Measurements from ENCODE around the gene SEC22C. TPM values are rescaled to one million over a fixed set of nuclear protein-coding genes. Genes with fewer than 3 reads are reported as not detected.
A peak's percentile ranks its signal among the peaks of the same experiment; 100 is the strongest.

Gene SEC22C
- total and polyA plus RNA-seq, 2 of the 13 experiments (the other 11 are each of a cell fraction or from before 2014, with no cell fraction given) = 20.0 to 40.0 TPM

GRCh38 chr3:42600111-42600957 lies 18.6 kb upstream of the SEC22C start, which contains the start of gene NKTR (continued):
- TF ChIP-seq PCBP1 (IDR thresholded peaks at IDR 0.05; ENCODE audit: borderline replicate concordance, low read depth, low read length) (no peak), ZKSCAN1 (IDR thresholded peaks at IDR 0.05; ENCODE audit: low read length) (no peak), MXD4 (CRISPR knock-in tag; IDR thresholded peaks at IDR 0.05) (peak; percentile 76; the same call in 1 of the 2 replicates), NFATC3 (CRISPR knock-in tag; IDR thresholded peaks at IDR 0.05) (0 out of 2 replicates have a peak, but pooled peaks have one; percentile 49), HOXA9 (CRISPR knock-in tag; IDR thresholded peaks at IDR 0.05; ENCODE audit: borderline replicate concordance) (0 out of 2 replicates have a peak, but pooled peaks have one; percentile 52), DPF2 (CRISPR knock-in tag; IDR thresholded peaks at IDR 0.05; ENCODE audit: borderline replicate concordance, low read depth) (peak; percentile 50; the same call in 1 of the 2 replicates), IRF2 (CRISPR knock-in tag; IDR thresholded peaks at IDR 0.05) (peak; percentile 76), MTF2 (CRISPR knock-in tag; IDR thresholded peaks at IDR 0.05; ENCODE audit: borderline replicate concordance) (0 out of 2 replicates have a peak, but pooled peaks have one; percentile 22), THAP11 (CRISPR knock-in tag; IDR thresholded peaks at IDR 0.05) (peak; percentile 89), KAT8 (CRISPR knock-in tag; IDR thresholded peaks at IDR 0.05) (peak; percentile 86), SNAI1 (CRISPR knock-in tag; IDR thresholded peaks at IDR 0.05; ENCODE audit: borderline replicate concordance) (no peak), THYN1 (CRISPR knock-in tag; IDR thresholded peaks at IDR 0.05; ENCODE audit: borderline replicate concordance, low read depth) (no peak), BRF2 (CRISPR knock-in tag; IDR thresholded peaks at IDR 0.05) (peak; percentile 7; the same call in 1 of the 2 replicates), ZBTB38 (CRISPR knock-in tag; IDR thresholded peaks at IDR 0.05) (no peak), MBNL3 (CRISPR knock-in tag; conservative IDR thresholded peaks at IDR 0.05) (no peak), HCFC1 (IDR thresholded peaks at IDR 0.05; ENCODE audit: low read depth, low read length) (no peak; the same call in 1 of the 2 replicates), ZFP36 (IDR thresholded peaks at IDR 0.05; ENCODE audit: borderline replicate concordance, low read depth, low read length, partially characterized antibody) (no peak), ZFP90 (CRISPR knock-in tag; IDR thresholded peaks at IDR 0.05; ENCODE audit: borderline replicate concordance) (peak; percentile 38; the same call in 1 of the 2 replicates), ZBTB40 (IDR thresholded peaks at IDR 0.05) (no peak), ZBTB40 (CRISPR knock-in tag; IDR thresholded peaks at IDR 0.05) (peak; percentile 31; the same call in 1 of the 2 replicates)

All from HepG2 (cell line).